Stimulated activated CD4-positive, alpha-beta T cell treated with anti-CD3 and anti-CD28 coated beads, Interleukin-12 subunit alpha, Interleukin-12 subunit beta, amount 100 ng/mL, for 4 hours (primary cell): Measurements from ENCODE around the gene ENPP5.
"Not testable (repeated sequence)": the region's sequence is repeated elsewhere in the genome, so short reads cannot be mapped to it uniquely, and the experiment has no call there.

Experiments
- DNase-seq: peaks from one replicate; pipeline ENCODE4 v3.0.0-alpha.2; 2020

Gene ENPP5

GRCh38 chr6:46172176-46172575 lies 1.4 kb upstream of the ENPP5 start:
- DNase-seq, result no peak

- DNase-seq, result no peak
Measured at GRCh38 chr6:46160102-46160501, 10.7 kb downstream of the ENPP5 start.

- DNase-seq, result no peak
Measured at GRCh38 chr6:46159229-46159628, 11.6 kb downstream of the ENPP5 start.

- DNase-seq, result no peak
Measured at GRCh38 chr6:46156701-46157100, 14.1 kb downstream of the ENPP5 start.

- not testable (repeated sequence) for DNase-seq
Measured at GRCh38 chr6:46149066-46149465, 21.7 kb downstream of the ENPP5 start.

GRCh38 chr6:46144270-46144669 lies 26.5 kb downstream of the ENPP5 start:
- DNase-seq, result no peak

GRCh38 chr6:46138281-46138680 lies 32.5 kb downstream of the ENPP5 start:
- DNase-seq, result no peak

- DNase-seq, result no peak
Measured at GRCh38 chr6:46137387-46137786, 33.4 kb downstream of the ENPP5 start.

GRCh38 chr6:46136831-46137230 lies 33.9 kb downstream of the ENPP5 start:
- DNase-seq, result no peak

GRCh38 chr6:46135176-46135575 lies 35.6 kb downstream of the ENPP5 start:
- no peak for DNase-seq

- DNase-seq, result no peak
Measured at GRCh38 chr6:46134216-46134615, 36.6 kb downstream of the ENPP5 start.

- not testable (repeated sequence) for DNase-seq
Measured at GRCh38 chr6:46131291-46131690, 39.5 kb downstream of the ENPP5 start.

- DNase-seq, result no peak
Measured at GRCh38 chr6:46130666-46131065, 40.1 kb downstream of the ENPP5 start.

- DNase-seq, result peak; percentile 81
Measured at GRCh38 chr6:46129629-46130511, 40.9 kb downstream of the ENPP5 start, which contains the start of gene ENPP4. Gene ENPP4, plus strand, starts transcription at chr6:46129989. Its CDS starts 9,595 bp downstream, at chr6:46139584.

GRCh38 chr6:46129291-46129628 lies 41.5 kb downstream of the ENPP5 start:
- DNase-seq, result no peak

GRCh38 chr6:46128476-46128875 lies 42.3 kb downstream of the ENPP5 start:
- no peak for DNase-seq

GRCh38 chr6:46119679-46120078 lies 51.1 kb downstream of the ENPP5 start:
- DNase-seq, result not testable (repeated sequence)

- DNase-seq, result no peak
Measured at GRCh38 chr6:46118836-46119235, 51.9 kb downstream of the ENPP5 start.

- DNase-seq, result no peak
Measured at GRCh38 chr6:46118157-46118556, 52.6 kb downstream of the ENPP5 start.

GRCh38 chr6:46116289-46116688 lies 54.5 kb downstream of the ENPP5 start:
- DNase-seq, result no peak

GRCh38 chr6:46115634-46116033 lies 55.1 kb downstream of the ENPP5 start:
- DNase-seq, result no peak

GRCh38 chr6:46113370-46113769 lies 57.4 kb downstream of the ENPP5 start:
- DNase-seq, result no peak
